Hepatocyte (in vitro differentiated cells): Measurements from ENCODE around the gene POU2AF3. TPM values are rescaled to one million over a fixed set of nuclear protein-coding genes. Genes with fewer than 3 reads are reported as not detected.

Source experiments
- DNase-seq: peaks from one replicate; pipeline ENCODE4 v3.0.0-alpha.2; 2016; ENCODE audit warnings: low spot score
- H2AFZ ChIP-seq: fragments of 200-600 bp; sonication (generic); 2 replicates; pipeline ENCODE4 v1.6.0; 2016; ENCODE audit warnings: antibody characterized with exemption, mild to moderate bottlenecking
- H3K27ac ChIP-seq: fragments of 200-600 bp; sonication (generic); 2 replicates; pipeline ENCODE4 v1.5.1; 2016; ENCODE audit warnings: mild to moderate bottlenecking
- H3K27me3 ChIP-seq: fragments of 200-600 bp; sonication (generic); 2 replicates; pipeline ENCODE4 v1.6.1; 2016
- H3K36me3 ChIP-seq: fragments of 200-600 bp; sonication (generic); replicated peaks from 2 replicates; pipeline ENCODE4 v1.5.1; 2016; ENCODE audit warnings: low read depth; ENCODE audit not compliant: insufficient read depth
- H3K4me1 ChIP-seq: fragments of 200-600 bp; sonication (generic); 2 replicates; pipeline ENCODE4 v1.5.1; 2016; ENCODE audit warnings: mild to moderate bottlenecking, moderate library complexity; ENCODE audit not compliant: insufficient read depth
- H3K4me2 ChIP-seq: fragments of 200-600 bp; sonication (generic); 2 replicates; pipeline ENCODE4 v1.6.0; 2016
- H3K4me3 ChIP-seq: fragments of 200-600 bp; sonication (generic); 2 replicates; pipeline ENCODE4 v1.5.1; 2016; ENCODE audit warnings: mild to moderate bottlenecking
- H3K79me2 ChIP-seq: fragments of 200-600 bp; sonication (generic); 2 replicates; pipeline ENCODE4 v1.6.0; 2017; ENCODE audit warnings: mild to moderate bottlenecking
- H3K9me2 ChIP-seq: fragments of 200-600 bp; sonication (generic); replicated peaks from 2 replicates; pipeline ENCODE4 v1.6.0; 2017; ENCODE audit warnings: mild to moderate bottlenecking; ENCODE audit not compliant: insufficient read depth
- H3K9me3 ChIP-seq: fragments of 200-600 bp; sonication (generic); 2 replicates; pipeline ENCODE4 v1.5.1; 2016; ENCODE audit warnings: low read depth, mild to moderate bottlenecking
- H4K20me1 ChIP-seq: fragments of 200-600 bp; sonication (generic); 2 replicates; pipeline ENCODE4 v1.6.0; 2016; ENCODE audit warnings: mild to moderate bottlenecking; ENCODE audit not compliant: insufficient read depth, poor library complexity, severe bottlenecking
- CTCF ChIP-seq: fragments of 200-600 bp; sonication (generic); IDR thresholded peaks from 2 replicates; pipeline ENCODE4 v1.5.1; 2016; ENCODE audit warnings: antibody characterized with exemption, mild to moderate bottlenecking; ENCODE audit not compliant: poor library complexity
- EZH2 ChIP-seq: fragments of 200-600 bp; sonication (generic); IDR thresholded peaks from 2 replicates; pipeline ENCODE4 v1.6.1; 2016; ENCODE audit warnings: antibody characterized with exemption, mild to moderate bottlenecking, borderline replicate concordance
- EZH2phosphoT487 ChIP-seq: fragments of 200-600 bp; sonication (generic); IDR thresholded peaks from one replicate; pipeline ENCODE4 v1.6.1; 2018; ENCODE audit warnings: antibody characterized with exemption, mild to moderate bottlenecking, low read depth, moderate library complexity; ENCODE audit not compliant: unreplicated experiment, severe bottlenecking
- WGBS: methylation state at CpG from one replicate; pipeline ENCODE4 v1.1.6; 2016; ENCODE audit warnings: low lambda C conversion rate; ENCODE audit errors: missing lambda C conversion rate; 5-methylcytosine and 5-hydroxymethylcytosine counted together
- polyA plus RNA-seq: library from polyadenylated mRNA; unstranded; fragments of >200 nt; fragmentation: Nextera tagmentation; extraction: Ambion mirVana; gene quantifications from 2 replicates; pipeline ENCODE4 v1.2.1, GENCODE V29; 2016
- total RNA-seq: library from RNA; depleted of rRNA; stranded (reverse); fragments of >200 nt; gene quantifications from 2 replicates; pipeline ENCODE4 v1.2.3, GENCODE V29; 2014

POU2AF3 gene
- total and polyA plus RNA-seq, 2 experiments from 2014 or later = 2.5 to 3.0 TPM

- no peak overlapping the region for H3K4me2 ChIP-seq
- no peak overlapping the region for H2AFZ ChIP-seq
- H3K36me3 ChIP-seq = no peaks in the 10 kb centered on the region
- TF ChIP-seq CTCF (no peak), EZH2 (no peak)
- no peak overlapping the region for H3K4me3 ChIP-seq
- H3K9me3 ChIP-seq = no peaks in the 10 kb centered on the region
- DNase-seq = no peak
- H3K9me2 ChIP-seq = no peaks in the 10 kb centered on the region
- no peak overlapping the region for H3K27ac ChIP-seq
- no peaks in the 10 kb centered on the region for H4K20me1 ChIP-seq
- no peaks in the 10 kb centered on the region for H3K27me3 ChIP-seq
- H3K4me1 ChIP-seq = no peaks in the 10 kb centered on the region
- 90% methylated on average over 3 of the region's 3 CpGs for WGBS
- no peaks in the 10 kb centered on the region for H3K79me2 ChIP-seq
Observed at GRCh38 chr11:111272420-111272819, 25.9 kb upstream of the POU2AF3 start.

GRCh38 chr11:111282562-111283075 lies 15.7 kb upstream of the POU2AF3 start:
- Histone ChIP-seq H3K4me3 (no peak overlapping the region), H3K36me3 (no peaks in the 10 kb centered on the region), H3K4me2 (no peak overlapping the region), H3K4me1 (peaks cover 5% of the 10 kb centered on the region), H4K20me1 (no peaks in the 10 kb centered on the region), H3K27me3 (no peaks in the 10 kb centered on the region), H3K27ac (no peak overlapping the region), H3K9me2 (no peaks in the 10 kb centered on the region), H3K79me2 (no peaks in the 10 kb centered on the region), H2AFZ (no peak overlapping the region), H3K9me3 (no peaks in the 10 kb centered on the region)
- no peak for TF ChIP-seq EZH2phosphoT487
- no peak for TF ChIP-seq EZH2
- no peak for TF ChIP-seq CTCF
- DNase-seq = no peak
- WGBS = 56% methylated on average over 3 of the region's 3 CpGs

- Histone ChIP-seq H3K27ac (no peak overlapping the region), H4K20me1 (no peaks in the 10 kb centered on the region), H3K4me2 (no peak overlapping the region), H2AFZ (no peak overlapping the region), H3K27me3 (no peaks in the 10 kb centered on the region), H3K79me2 (no peaks in the 10 kb centered on the region), H3K4me3 (no peak overlapping the region), H3K9me2 (no peaks in the 10 kb centered on the region), H3K4me1 (peaks cover 5% of the 10 kb centered on the region), H3K36me3 (no peaks in the 10 kb centered on the region), H3K9me3 (no peaks in the 10 kb centered on the region)
- no peak for TF ChIP-seq EZH2
- TF ChIP-seq EZH2phosphoT487 = no peak
- no peak for TF ChIP-seq CTCF
- peak; percentile 19 for DNase-seq
- 80% methylated on average over 33 of the region's 33 CpGs for WGBS
Observed at GRCh38 chr11:111283945-111284481, 14.3 kb upstream of the POU2AF3 start.
